Smooth muscle cell (in vitro differentiated cells): Measurements from ENCODE around the gene EDEM1. TPM values are rescaled to one million over a fixed set of nuclear protein-coding genes. Genes with fewer than 3 reads are reported as not detected.

ENCODE experiments used
- DNase-seq: peaks from one replicate; lab custom pipeline; 2025; ENCODE audit not compliant: unreplicated experiment; lab: John Stamatoyannopoulos, UW
- H2AFZ ChIP-seq: fragments of 200-600 bp; sonication (generic); 2 replicates; pipeline ENCODE4 v1.6.0; 2016; ENCODE audit warnings: antibody characterized with exemption, low read depth, mild to moderate bottlenecking
- H3F3A ChIP-seq: fragments of 200-600 bp; sonication (generic); 2 replicates; pipeline ENCODE4 v1.6.0; 2017; ENCODE audit warnings: antibody characterized with exemption, low read depth
- H3K27ac ChIP-seq: fragments of 200-600 bp; sonication (generic); 2 replicates; pipeline ENCODE4 v1.5.1; 2016; ENCODE audit warnings: low read depth, mild to moderate bottlenecking
- H3K27me3 ChIP-seq: fragments of 200-600 bp; sonication (generic); 2 replicates; pipeline ENCODE4 v1.6.1; 2016; ENCODE audit warnings: low read depth, mild to moderate bottlenecking
- H3K36me3 ChIP-seq: fragments of 200-600 bp; sonication (generic); 2 replicates; pipeline ENCODE4 v1.5.1; 2016; ENCODE audit warnings: low read depth
- H3K4me1 ChIP-seq: fragments of 200-600 bp; sonication (generic); 2 replicates; pipeline ENCODE4 v1.5.1; 2016; ENCODE audit warnings: low read depth
- H3K4me2 ChIP-seq: fragments of 200-600 bp; sonication (generic); 2 replicates; pipeline ENCODE4 v1.6.0; 2016; ENCODE audit warnings: mild to moderate bottlenecking
- H3K4me3 ChIP-seq: fragments of 200-600 bp; sonication (generic); 2 replicates; pipeline ENCODE4 v1.5.1; 2016; ENCODE audit warnings: mild to moderate bottlenecking
- H3K79me2 ChIP-seq: fragments of 200-600 bp; sonication (generic); 2 replicates; pipeline ENCODE4 v1.6.0; 2016; ENCODE audit warnings: low read depth, mild to moderate bottlenecking
- H3K9ac ChIP-seq: fragments of 200-600 bp; sonication (generic); 2 replicates; pipeline ENCODE4 v1.6.0; 2016; ENCODE audit warnings: low read depth
- H3K9me3 ChIP-seq: fragments of 200-600 bp; sonication (generic); replicated peaks from 2 replicates; pipeline ENCODE4 v1.5.1; 2016; ENCODE audit warnings: low read depth
- H4K20me1 ChIP-seq: fragments of 200-600 bp; sonication (generic); 2 replicates; pipeline ENCODE4 v1.6.0; 2016; ENCODE audit warnings: low read depth
- CTCF ChIP-seq: fragments of 200-600 bp; sonication (generic); IDR thresholded peaks from 2 replicates; pipeline ENCODE4 v1.5.1; 2017; ENCODE audit warnings: borderline replicate concordance, mild to moderate bottlenecking, antibody characterized with exemption; ENCODE audit not compliant: insufficient read depth, poor library complexity, severe bottlenecking
- WGBS: methylation state at CpG from one replicate; pipeline ENCODE4 v1.1.7; 2016; ENCODE audit warnings: low lambda C conversion rate; 5-methylcytosine and 5-hydroxymethylcytosine counted together
- polyA plus RNA-seq: library from polyadenylated mRNA; unstranded; fragments of >200 nt; fragmentation: Nextera tagmentation; extraction: Ambion mirVana; gene quantifications from 2 replicates; pipeline ENCODE4 v1.2.1, GENCODE V29; 2016
- total RNA-seq: library from RNA; depleted of rRNA; stranded (reverse); fragments of >200 nt; gene quantifications from 2 replicates; pipeline ENCODE4 v1.2.3, GENCODE V29; 2014

The EDEM1 gene
- total RNA-seq = 43.6 and 45.0 TPM in 2 replicates
- 23.1 and 29.0 TPM in 2 replicates for polyA plus RNA-seq

DNA sequence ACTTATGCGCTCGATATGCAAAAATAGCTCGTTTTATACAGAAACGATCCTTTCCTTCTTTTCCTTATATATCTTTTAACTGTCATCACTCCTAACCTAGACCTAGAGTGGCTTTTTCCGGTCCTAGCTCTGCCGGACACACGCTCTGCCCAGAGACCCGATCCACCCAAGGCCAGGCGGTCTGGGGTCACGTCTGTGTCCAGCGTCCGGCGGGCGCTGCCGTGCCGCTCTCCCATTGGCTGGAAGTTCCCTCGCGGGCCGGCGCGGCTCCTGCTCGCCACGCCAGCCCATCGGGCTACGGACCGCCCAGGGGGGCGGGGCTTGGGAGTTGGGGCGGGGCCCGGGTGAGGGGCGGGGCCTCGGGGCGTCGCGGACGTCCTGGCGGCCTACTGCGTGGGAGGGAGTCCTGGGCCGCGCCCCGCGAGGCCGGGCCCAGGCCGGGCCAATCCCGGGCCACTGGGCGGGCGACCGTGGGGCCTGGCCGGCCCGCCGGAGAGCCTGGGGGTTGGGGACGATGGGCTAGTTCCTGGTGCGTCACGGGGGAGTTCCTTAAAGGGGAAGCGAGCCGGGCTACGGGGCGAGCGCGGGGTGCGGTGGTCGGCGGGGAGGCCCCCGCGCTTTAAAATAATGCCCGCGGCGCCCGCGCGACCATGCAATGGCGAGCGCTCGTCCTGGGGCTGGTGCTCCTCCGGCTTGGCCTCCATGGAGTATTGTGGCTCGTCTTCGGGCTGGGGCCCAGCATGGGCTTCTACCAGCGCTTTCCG lies at the start of gene EDEM1:
Gene EDEM1 (plus strand): TSS at position 552 of the 764 bp plus-strand sequence. CDS start 99 bp downstream, at position 651.
- Histone ChIP-seq H3K9me3 (no peaks in the 10 kb centered on the region), H3K9ac (peak within 1 kb of the TSS; percentile 96), H3K79me2 (peaks cover 48% of the 10 kb centered on the region), H3K4me1 (peaks cover 19% of the 10 kb centered on the region), H3K36me3 (no peaks in the 10 kb centered on the region), H3K27me3 (no peaks in the 10 kb centered on the region), H3F3A (peaks cover 15% of the 10 kb centered on the region), H3K4me2 (peak within 1 kb of the TSS; percentile 87), H3K27ac (peak within 1 kb of the TSS; percentile 85), H4K20me1 (peaks cover 31% of the 10 kb centered on the region), H2AFZ (peak within 1 kb of the TSS; percentile 33), H3K4me3 (peak within 1 kb of the TSS; percentile 98)
- TF ChIP-seq CTCF = no peak
- DNase-seq = peak; percentile 89
- under 1% methylated on average over 72 of the region's 78 CpGs for WGBS

- no peak overlapping the region for H3K4me3 ChIP-seq
- no peak for DNase-seq
- H3K4me2 ChIP-seq = no peak overlapping the region
- H2AFZ ChIP-seq = no peak overlapping the region
- H3K27me3 ChIP-seq = no peaks in the 10 kb centered on the region
- H3F3A ChIP-seq = no peaks in the 10 kb centered on the region
- H3K4me1 ChIP-seq = no peaks in the 10 kb centered on the region
- H3K27ac ChIP-seq = peak overlapping the region; percentile 43
- H3K36me3 ChIP-seq = no peaks in the 10 kb centered on the region
- TF ChIP-seq CTCF = no peak
- peaks cover 100% of the 10 kb centered on the region for H3K79me2 ChIP-seq
- H3K9me3 ChIP-seq = peaks cover 2% of the 10 kb centered on the region
- 67% methylated on average over 5 of the region's 5 CpGs for WGBS
- peaks cover 98% of the 10 kb centered on the region for H4K20me1 ChIP-seq
- H3K9ac ChIP-seq = no peak overlapping the region
Observed at GRCh38 chr3:5138214-5138981, 49.1 kb upstream of the EDEM1 start.

DNA sequence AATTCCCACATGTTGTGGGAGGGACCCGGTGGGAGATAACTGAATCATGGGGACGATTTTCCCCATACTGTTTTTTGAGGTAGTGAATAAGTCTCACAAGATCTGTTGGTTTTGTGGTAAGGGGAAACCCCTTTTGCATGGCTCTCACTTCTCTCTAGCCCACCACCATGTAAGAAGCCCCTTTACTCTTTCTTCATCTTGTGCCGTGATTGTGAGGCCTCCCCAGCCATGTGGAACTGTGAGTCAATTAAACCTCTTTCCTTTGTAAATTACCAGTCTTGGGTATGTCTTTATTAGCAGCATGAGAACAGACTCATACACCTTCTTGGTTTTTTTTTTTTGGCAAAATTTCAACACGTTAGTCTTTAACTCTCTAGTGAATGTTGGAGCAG lies 47.3 kb upstream of the EDEM1 start:
- DNase-seq = no peak
- no peaks in the 10 kb centered on the region for H3K36me3 ChIP-seq
- no peaks in the 10 kb centered on the region for H3K27me3 ChIP-seq
- H3K4me3 ChIP-seq = no peak overlapping the region
- H3K4me1 ChIP-seq = no peaks in the 10 kb centered on the region
- H2AFZ ChIP-seq = no peak overlapping the region
- H3K4me2 ChIP-seq = no peak overlapping the region
- peaks cover 12% of the 10 kb centered on the region for H3K9me3 ChIP-seq
- H3F3A ChIP-seq = no peaks in the 10 kb centered on the region
- no peak overlapping the region for H3K27ac ChIP-seq
- peaks cover 94% of the 10 kb centered on the region for H4K20me1 ChIP-seq
- WGBS = 93% methylated on average over 4 of the region's 4 CpGs
- H3K9ac ChIP-seq = no peak overlapping the region
- no peak for TF ChIP-seq CTCF
- peaks cover 100% of the 10 kb centered on the region for H3K79me2 ChIP-seq
